Bronchial epithelial cell (primary cell): ENCODE data around the gene CD52. TPM values are rescaled to one million over a fixed set of nuclear protein-coding genes. Genes with fewer than 3 reads are reported as not detected.

Experiments
- DNase-seq: peaks from one replicate; pipeline ENCODE4 v3.0.0-alpha.2; 2010; ENCODE audit warnings: low read depth
- FAIRE-seq: peaks from 2 replicates; lab custom pipeline; 2011; peaks lifted over from hg19 to GRCh38; lab: Jason Lieb, UNC
- H3K27me3 ChIP-seq: 2 replicates; pipeline ENCODE4 v1.5.1; 2011; ENCODE audit warnings: low read length; ENCODE audit not compliant: control insufficient read depth, insufficient read depth
- H3K36me3 ChIP-seq: 2 replicates; pipeline ENCODE4 v1.5.1; 2011; ENCODE audit warnings: low read length; ENCODE audit not compliant: control insufficient read depth, insufficient read depth
- H3K4me3 ChIP-seq: 2 replicates; pipeline ENCODE4 v1.5.1; 2011; ENCODE audit warnings: mild to moderate bottlenecking, low read depth, low read length, control low read depth
- CTCF ChIP-seq: IDR thresholded peaks from 2 replicates; pipeline ENCODE4 v1.5.1; 2011; ENCODE audit warnings: mild to moderate bottlenecking, moderate library complexity, low read length, control low read depth, inconsistent platforms; ENCODE audit not compliant: insufficient read depth, severe bottlenecking
- total RNA-seq: library from RNA; depleted of rRNA; stranded (reverse); fragments of >200 nt; gene quantifications from 2 replicates; pipeline ENCODE4 v1.2.1, GENCODE V29; 2014

Gene CD52
- total RNA-seq, 1 donor from 2014 or later = not detected

- Histone ChIP-seq H3K36me3 (peaks cover 10% of the 10 kb centered on the region), H3K4me3 (peak within 1 kb of the TSS; percentile 77), H3K27me3 (no peaks in the 10 kb centered on the region)
- FAIRE-seq (no peak), DNase-seq (peak; percentile 72)
- TF ChIP-seq CTCF = peak; percentile 70
These were observed 38.1 kb upstream of the CD52 start, which contains the start of gene SH3BGRL3 for GRCh38 chr1:26279456-26280332. TSS of gene SH3BGRL3 (plus strand) at chr1:26280086. CDS start at chr1:26280156, 70 bp downstream.

- H3K36me3 ChIP-seq = peaks cover 10% of the 10 kb centered on the region
- peak; percentile 41 for DNase-seq
- no peaks in the 10 kb centered on the region for H3K27me3 ChIP-seq
- H3K4me3 ChIP-seq = peak overlapping the region; percentile 77
- FAIRE-seq = no peak
- no peak for TF ChIP-seq CTCF
These were observed 37.3 kb upstream of the CD52 start for GRCh38 chr1:26280333-26281042.

- Histone ChIP-seq H3K4me3 (peak overlapping the region; percentile 77), H3K27me3 (no peaks in the 10 kb centered on the region), H3K36me3 (peaks cover 10% of the 10 kb centered on the region)
- TF ChIP-seq CTCF = no peak
- DNase-seq (no peak), FAIRE-seq (no peak)
These were observed 36.4 kb upstream of the CD52 start for GRCh38 chr1:26281091-26281958.

GRCh38 chr1:26281971-26282370, 35.8 kb upstream of the CD52 start:
- Histone ChIP-seq H3K36me3 (peaks cover 10% of the 10 kb centered on the region), H3K27me3 (no peaks in the 10 kb centered on the region), H3K4me3 (no peak overlapping the region)
- FAIRE-seq = no peak
- DNase-seq = no peak
- TF ChIP-seq CTCF = no peak

GRCh38 chr1:26282401-26282918, 35.3 kb upstream of the CD52 start:
- no peak overlapping the region for H3K4me3 ChIP-seq
- DNase-seq (no peak), FAIRE-seq (no peak)
- peaks cover 8% of the 10 kb centered on the region for H3K36me3 ChIP-seq
- no peaks in the 10 kb centered on the region for H3K27me3 ChIP-seq
- TF ChIP-seq CTCF = no peak
